WTC11 (cell line): ENCODE results near the gene COL25A1.

Experiments
- ATF3 ChIP-seq: sonication (generic); formaldehyde crosslinking; conservative IDR thresholded peaks from 2 replicates; pipeline ENCODE4 v1.8.1; 2022; ENCODE audit warnings: mild to moderate bottlenecking, missing genetic modification reagents
- CREM ChIP-seq: sonication (generic); formaldehyde crosslinking; IDR thresholded peaks from 2 replicates; pipeline ENCODE4 v1.8.1; 2022; ENCODE audit warnings: mild to moderate bottlenecking, missing genetic modification reagents, moderate library complexity
- CTCF ChIP-seq: fragments of 200-600 bp; IDR thresholded peaks from 2 replicates; pipeline ENCODE4 v1.8.0; 2022; ENCODE audit warnings: antibody characterized with exemption
- ETV6 ChIP-seq: sonication (generic); formaldehyde crosslinking; IDR thresholded peaks from 2 replicates; pipeline ENCODE4 v1.8.1; 2022; ENCODE audit warnings: mild to moderate bottlenecking, missing genetic modification reagents
- GABPB1 ChIP-seq: sonication (generic); formaldehyde crosslinking; IDR thresholded peaks from 2 replicates; pipeline ENCODE4 v1.8.1; 2023; ENCODE audit warnings: mild to moderate bottlenecking, missing genetic modification reagents
- JAZF1 ChIP-seq: fragments of 250-450 bp; sonication (Bioruptor Pico); IDR thresholded peaks from 2 replicates; pipeline ENCODE4 v1.9.0; 2021; ENCODE audit warnings: moderate library complexity, mild to moderate bottlenecking, inconsistent platforms
- RELA ChIP-seq: sonication (generic); formaldehyde crosslinking; IDR thresholded peaks from 2 replicates; pipeline ENCODE4 v1.8.1; 2022; ENCODE audit warnings: missing genetic modification reagents, mild to moderate bottlenecking, borderline replicate concordance
- SMAD4 ChIP-seq: sonication (generic); formaldehyde crosslinking; IDR thresholded peaks from 2 replicates; pipeline ENCODE4 v1.8.0; 2022; ENCODE audit warnings: mild to moderate bottlenecking, missing genetic modification reagents
- SP1 ChIP-seq: sonication (generic); formaldehyde crosslinking; conservative IDR thresholded peaks from 2 replicates; pipeline ENCODE4 v1.8.1; 2022; ENCODE audit warnings: missing genetic modification reagents
- STAT6 ChIP-seq: sonication (generic); formaldehyde crosslinking; conservative IDR thresholded peaks from 2 replicates; pipeline ENCODE4 v1.8.1; 2023; ENCODE audit warnings: mild to moderate bottlenecking, low read depth, missing genetic modification reagents, moderate library complexity
- TEAD1 ChIP-seq: sonication (generic); formaldehyde crosslinking; IDR thresholded peaks from 2 replicates; pipeline ENCODE4 v1.8.0; 2022; ENCODE audit warnings: mild to moderate bottlenecking, missing genetic modification reagents
- TEAD4 ChIP-seq: sonication (generic); formaldehyde crosslinking; IDR thresholded peaks from 2 replicates; pipeline ENCODE4 v1.8.0; 2022; ENCODE audit warnings: mild to moderate bottlenecking, missing genetic modification reagents
- ZNF138 ChIP-seq: sonication (generic); formaldehyde crosslinking; conservative IDR thresholded peaks from 2 replicates; pipeline ENCODE4 v1.8.1; 2022; ENCODE audit warnings: mild to moderate bottlenecking, moderate library complexity, missing genetic modification reagents

- TF ChIP-seq RELA (CRISPR knock-in tag) (no peak), SP1 (CRISPR knock-in tag) (no peak), JAZF1 (CRISPR knock-in tag) (no peak), CTCF (no peak), ETV6 (CRISPR knock-in tag) (no peak), GABPB1 (CRISPR knock-in tag) (no peak), TEAD4 (CRISPR knock-in tag) (no peak), STAT6 (CRISPR knock-in tag) (no peak), SMAD4 (no peak), TEAD1 (CRISPR knock-in tag) (no peak), ATF3 (CRISPR knock-in tag) (no peak), CREM (CRISPR knock-in tag) (no peak), ZNF138 (CRISPR knock-in tag) (no peak)
Measured at GRCh38 chr4:108937066-108937465, 365.4 kb downstream of the COL25A1 start.
